22Rv1 (cell line): ENCODE measurements around the gene SRPRA.

Experiments
- H3K27ac ChIP-seq: fragments of 450-650 bp; 2 replicates; pipeline ENCODE4 v1.5.1; 2017
- ZFX ChIP-seq: fragments of 450-650 bp; IDR thresholded peaks from 2 replicates; pipeline ENCODE4 v1.6.1; 2017; ENCODE audit warnings: antibody characterized with exemption, borderline replicate concordance
- TF ChIP-seq, protein P1 (sequence below): fragments of 450-650 bp; IDR thresholded peaks from 2 replicates; pipeline ENCODE4 v1.5.1; 2017; ENCODE audit warnings: mild to moderate bottlenecking

SRPRA gene

DNA sequence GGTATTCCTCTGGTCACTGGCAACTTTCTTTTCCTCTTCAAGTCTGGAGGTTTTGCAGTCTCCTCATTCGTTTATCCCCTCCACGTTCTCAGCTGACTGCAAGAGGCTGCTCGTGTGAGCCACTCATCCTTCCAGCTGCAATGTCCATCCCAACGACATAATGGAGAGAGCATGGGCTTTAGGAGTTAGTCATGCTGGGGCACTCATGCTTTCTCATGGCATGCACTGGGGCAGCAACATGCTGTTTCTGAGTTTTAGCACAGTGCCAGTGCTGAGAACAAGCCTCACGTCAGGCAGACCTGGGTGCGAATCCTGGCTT, 42.3 kb upstream of the SRPRA start:
- H3K27ac ChIP-seq = no peak overlapping the region; the same call in 1 of the 2 replicates
- TF ChIP-seq ZFX = no peak
- TF ChIP-seq, protein P1, sequence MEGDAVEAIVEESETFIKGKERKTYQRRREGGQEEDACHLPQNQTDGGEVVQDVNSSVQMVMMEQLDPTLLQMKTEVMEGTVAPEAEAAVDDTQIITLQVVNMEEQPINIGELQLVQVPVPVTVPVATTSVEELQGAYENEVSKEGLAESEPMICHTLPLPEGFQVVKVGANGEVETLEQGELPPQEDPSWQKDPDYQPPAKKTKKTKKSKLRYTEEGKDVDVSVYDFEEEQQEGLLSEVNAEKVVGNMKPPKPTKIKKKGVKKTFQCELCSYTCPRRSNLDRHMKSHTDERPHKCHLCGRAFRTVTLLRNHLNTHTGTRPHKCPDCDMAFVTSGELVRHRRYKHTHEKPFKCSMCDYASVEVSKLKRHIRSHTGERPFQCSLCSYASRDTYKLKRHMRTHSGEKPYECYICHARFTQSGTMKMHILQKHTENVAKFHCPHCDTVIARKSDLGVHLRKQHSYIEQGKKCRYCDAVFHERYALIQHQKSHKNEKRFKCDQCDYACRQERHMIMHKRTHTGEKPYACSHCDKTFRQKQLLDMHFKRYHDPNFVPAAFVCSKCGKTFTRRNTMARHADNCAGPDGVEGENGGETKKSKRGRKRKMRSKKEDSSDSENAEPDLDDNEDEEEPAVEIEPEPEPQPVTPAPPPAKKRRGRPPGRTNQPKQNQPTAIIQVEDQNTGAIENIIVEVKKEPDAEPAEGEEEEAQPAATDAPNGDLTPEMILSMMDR = no peak

DNA sequence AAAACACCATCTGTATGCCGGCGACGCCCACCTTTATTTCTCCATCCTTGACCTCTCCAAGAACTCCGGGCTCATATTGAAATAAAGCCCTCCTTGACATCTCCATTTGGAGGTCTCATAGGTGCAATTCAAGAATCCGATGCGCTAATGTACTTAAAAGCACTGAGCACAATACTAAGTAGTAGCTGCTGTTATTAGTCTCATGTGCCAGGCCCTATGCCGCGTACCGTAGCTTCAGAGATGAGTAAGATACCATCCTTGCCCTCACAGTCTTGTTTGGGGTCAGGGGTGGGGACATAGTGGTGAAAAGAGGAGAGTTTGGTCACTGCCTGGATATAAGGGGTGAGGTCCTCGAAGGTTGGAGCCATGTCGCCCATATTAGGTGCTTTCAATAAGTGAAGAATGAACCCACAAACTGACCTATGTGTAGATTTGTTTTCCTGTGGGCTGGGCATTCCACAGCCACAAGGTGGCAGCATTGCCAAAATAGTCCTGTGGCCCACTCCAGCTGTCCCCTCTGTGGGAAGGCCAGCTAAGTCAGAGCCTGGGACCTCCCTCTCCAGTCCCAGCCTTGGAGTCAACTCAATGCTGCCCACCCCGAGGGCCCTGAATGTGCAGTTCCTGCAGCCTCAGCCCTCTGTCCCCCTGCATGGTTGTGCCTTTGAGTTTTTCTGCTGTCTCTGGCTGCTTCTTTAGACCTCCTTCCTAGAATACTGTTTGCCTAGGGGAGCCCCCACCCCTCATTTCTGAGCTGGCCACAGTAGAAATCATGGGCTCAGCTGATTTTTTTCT, 41.7 kb upstream of the SRPRA start:
- H3K27ac ChIP-seq = peak overlapping the region; percentile 8
- TF ChIP-seq, protein P1 = peak; percentile 87
- TF ChIP-seq ZFX = no peak

DNA sequence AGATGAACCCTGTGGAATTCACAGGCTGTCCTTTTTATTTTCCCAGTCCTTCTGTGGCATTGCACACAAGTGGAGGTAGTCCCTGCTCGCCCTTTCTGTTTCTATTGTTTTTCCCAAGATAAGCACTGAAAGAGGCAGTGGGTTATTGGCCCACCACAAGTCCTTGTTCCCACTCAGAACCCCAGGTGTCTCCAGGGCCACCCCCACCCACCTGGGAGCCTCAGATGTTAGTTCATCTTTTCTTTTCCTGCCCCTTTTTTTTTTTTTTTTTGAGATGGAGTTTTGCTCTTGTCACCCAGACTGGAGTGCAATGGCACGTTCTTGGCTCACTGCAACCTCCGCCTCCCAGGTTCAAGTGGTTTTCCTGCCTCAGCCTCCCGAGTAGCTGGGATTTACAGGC, 40.1 kb upstream of the SRPRA start:
- H3K27ac ChIP-seq = 0 out of 2 replicates have a peak overlapping the region, but pooled peaks have one; percentile 8

DNA sequence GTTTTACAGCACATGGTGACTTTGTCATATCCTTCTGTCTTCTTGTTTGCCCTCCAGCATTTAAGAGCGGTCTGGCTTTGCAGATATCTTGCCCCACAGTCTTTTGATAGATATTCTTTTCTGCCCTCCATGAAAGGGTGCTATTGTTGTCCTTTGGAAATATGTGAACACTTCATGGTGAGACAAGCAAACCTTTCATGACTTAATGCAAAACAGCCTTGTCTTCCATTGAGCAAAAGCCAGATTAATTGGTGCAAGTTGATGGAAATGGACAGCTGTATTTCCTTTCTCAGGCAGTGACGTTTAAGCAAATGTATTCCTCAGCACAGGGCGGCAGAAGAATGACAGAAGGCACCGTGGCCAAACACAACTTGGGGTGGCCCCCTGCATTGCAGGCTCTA, 39.6 kb upstream of the SRPRA start:
- TF ChIP-seq, protein P1 = no peak
- no peak for TF ChIP-seq ZFX
- H3K27ac ChIP-seq = peak overlapping the region; percentile 10; the same call in 1 of the 2 replicates

DNA sequence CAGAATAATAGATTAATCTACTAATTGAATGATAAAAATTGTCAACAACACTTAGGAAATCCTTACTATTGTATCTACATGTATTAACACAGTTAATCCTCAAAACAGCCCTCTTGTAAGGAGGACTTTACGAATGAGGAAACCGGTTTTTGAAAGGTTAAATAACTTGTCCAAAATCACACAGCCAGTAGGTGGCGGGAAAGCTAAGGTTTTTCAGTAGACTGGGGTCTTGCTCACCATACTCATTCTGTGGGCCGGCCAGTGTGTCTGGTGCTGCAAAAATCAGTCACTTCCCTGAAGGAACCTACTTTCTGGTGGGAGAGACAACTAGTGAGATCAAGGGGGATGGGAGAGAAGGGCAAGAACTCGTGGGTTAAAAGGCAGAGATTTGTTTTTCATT, 39.0 kb upstream of the SRPRA start:
- TF ChIP-seq, protein P1 = peak; percentile 37; the same call in 1 of the 2 replicates
- TF ChIP-seq ZFX = no peak
- peak overlapping the region; percentile 10; the same call in 1 of the 2 replicates for H3K27ac ChIP-seq

DNA sequence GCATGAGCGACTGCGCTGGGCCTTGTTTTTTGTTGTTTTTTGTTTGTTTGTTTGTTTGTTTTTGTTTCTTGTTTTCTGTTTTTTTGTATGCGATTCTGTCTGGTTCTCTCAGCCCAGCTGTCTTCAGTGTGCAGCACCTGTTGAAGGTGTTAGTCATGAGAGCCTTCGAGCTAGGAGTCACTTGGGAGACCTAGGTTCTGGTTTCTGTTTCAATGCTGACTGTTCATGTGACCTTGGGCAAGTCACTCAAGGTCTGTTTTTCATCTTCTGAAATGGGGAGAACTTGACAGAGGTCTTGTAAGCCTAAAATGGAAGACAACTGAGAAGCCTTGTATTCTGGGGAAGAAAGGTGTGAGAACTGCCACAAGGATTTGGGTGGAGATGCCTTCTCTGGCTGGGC, 37.0 kb upstream of the SRPRA start:
- peak overlapping the region; percentile 99; the same call in 1 of the 2 replicates for H3K27ac ChIP-seq
- TF ChIP-seq, protein P1 = no peak
- TF ChIP-seq ZFX = no peak

DNA sequence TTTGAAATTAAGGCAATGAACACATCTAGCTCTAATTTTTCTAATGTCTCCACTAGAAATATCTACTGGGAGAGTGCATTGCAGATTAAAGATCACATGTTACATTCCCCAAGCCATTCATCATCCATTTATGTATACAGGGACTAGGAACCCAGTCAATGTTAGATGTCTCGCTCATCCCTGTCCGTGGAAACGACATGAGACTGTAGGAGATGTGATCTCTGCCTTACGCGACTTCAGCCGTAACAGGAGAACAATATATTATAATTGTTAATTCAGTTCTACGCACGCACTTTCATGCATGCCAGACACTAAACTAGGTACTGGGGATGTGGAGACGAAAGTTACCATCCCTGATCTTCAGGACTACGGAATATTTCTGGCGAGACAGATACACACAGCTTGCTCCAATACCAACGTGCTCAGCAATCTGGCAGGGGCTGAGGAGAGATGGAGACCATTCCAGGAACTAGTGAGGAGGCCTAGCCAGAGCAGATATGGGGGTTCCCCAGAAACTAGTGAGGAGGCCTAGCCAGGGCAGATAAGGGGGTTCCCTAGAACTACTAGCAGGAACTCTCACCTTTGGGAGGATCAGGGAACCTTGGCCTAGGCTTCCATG, 35.9 kb upstream of the SRPRA start:
- TF ChIP-seq, protein P1 = no peak
- no peak for TF ChIP-seq ZFX
- peak overlapping the region; percentile 99 for H3K27ac ChIP-seq
